HCT116 (cell line): ENCODE measurements around the gene GOLGA3. TPM values are rescaled to one million over a fixed set of nuclear protein-coding genes. Genes with fewer than 3 reads are reported as not detected.

ENCODE experiments used
- ATAC-seq: fragments of 200-7000 bp; cut with Tn5 transposase; 2 replicates; pipeline ENCODE4 v1.9.1; 2020; ENCODE audit warnings: mild to moderate bottlenecking, moderate library complexity
- BruUV-seq: library from RNA; stranded (reverse); fragments of 400-500 nt; replicated peaks from 2 replicates; lab custom pipeline; 2021; lab: Mats Ljungman, UMichigan
- CTCF ChIA-PET: fragments of 300-600 bp; sonication (Branson Sonifier 250); formaldehyde crosslinking; loops from one replicate; lab custom pipeline; 2021; ENCODE audit warnings: antibody characterized with exemption; lab: Charles Lee
- POLR2A ChIA-PET: fragments of 300-600, 350-600 bp; sonication (Branson Sonifier 250); formaldehyde crosslinking; loops from one replicate; lab custom pipeline; 2021; ENCODE audit warnings: antibody characterized with exemption; lab: Charles Lee
- RAD21 ChIA-PET, 2 experiments: fragments of 300-600 bp; sonication (Branson Sonifier 250); formaldehyde crosslinking; loops; one replicate each; lab custom pipeline; 2023; ENCODE audit warnings: low total read pairs in 2 of 2; ENCODE audit not compliant: uncharacterized antibody in 2 of 2, unreplicated experiment in 2 of 2, low non-redundant PET in 1 of 2; lab: Charles Lee
- DNase-seq: peaks from one replicate; pipeline ENCODE4 v3.0.0-alpha.2; 2010; ENCODE audit warnings: low read depth, low spot score
- H2AFZ ChIP-seq: fragments of 200-600 bp; shearing (Covaris generic), sonication (generic); 2 replicates; pipeline ENCODE4 v1.6.1; 2017; ENCODE audit warnings: low read depth, mixed run types, mixed read lengths, antibody characterized with exemption, low read length; ENCODE audit not compliant: poor library complexity, severe bottlenecking
- H3K27ac ChIP-seq: 2 replicates; pipeline ENCODE4 v1.5.1; 2012; ENCODE audit warnings: low read depth, low read length
- H3K27me3 ChIP-seq: fragments of 200-600 bp; sonication (generic); 2 replicates; pipeline ENCODE4 v1.6.1; 2016; ENCODE audit warnings: mixed run types, low read length, mixed read lengths; ENCODE audit not compliant: insufficient read depth
- H3K36me3 ChIP-seq, 2 experiments: fragments of 200-500 bp in 1 of 2; fragments of 200-600 bp in 1 of 2; sonication (Bioruptor generic) in 1 of 2; sonication (generic) in 1 of 2; 2 replicates each; pipeline versions ENCODE4 v1.5.1 to v1.6.1; 2014 to 2016; ENCODE audit warnings: low read length in 2 of 2, inconsistent platforms in 1 of 2, mixed read lengths in 1 of 2, mixed run types in 1 of 2; ENCODE audit not compliant: insufficient read depth in 2 of 2, control insufficient read depth in 1 of 2
- H3K4me1 ChIP-seq, 2 experiments: fragments of 200-600 bp in 1 of 2; sonication (generic) in 1 of 2; 2 replicates each; pipeline versions ENCODE4 v1.5.1 to v1.6.1; 2012 to 2017; ENCODE audit warnings: low read length in 2 of 2, inconsistent platforms in 1 of 2, mild to moderate bottlenecking in 1 of 2, mixed read lengths in 1 of 2, mixed run types in 1 of 2, moderate library complexity in 1 of 2; ENCODE audit not compliant: insufficient read depth in 2 of 2, control insufficient read depth in 1 of 2
- H3K4me2 ChIP-seq: fragments of 200-600 bp; sonication (generic); 2 replicates; pipeline ENCODE4 v1.6.1; 2017; ENCODE audit warnings: mixed run types, low read length, mixed read lengths
- H3K4me3 ChIP-seq, 2 experiments: fragments of 200-600 bp in 1 of 2; sonication (generic) in 1 of 2; replicated peaks in 1 of 2; 2 replicates each; pipeline ENCODE4 v1.5.1; 2011 to 2016; ENCODE audit warnings: low read length in 2 of 2, control low read depth in 1 of 2, low read depth in 1 of 2, mild to moderate bottlenecking in 1 of 2, mixed read lengths in 1 of 2, mixed run types in 1 of 2
- H3K79me2 ChIP-seq: fragments of 200-600 bp; sonication (generic); 2 replicates; pipeline ENCODE4 v1.6.1; 2017; ENCODE audit warnings: mild to moderate bottlenecking, mixed run types, low read length, moderate library complexity, mixed read lengths; ENCODE audit not compliant: insufficient read depth
- H3K9ac ChIP-seq: fragments of 200-600 bp; sonication (generic); 2 replicates; pipeline ENCODE4 v1.6.1; 2016; ENCODE audit warnings: low read length, mixed read lengths
- H3K9me2 ChIP-seq: fragments of 200-600 bp; sonication (generic), shearing (Covaris generic); 2 replicates; pipeline ENCODE4 v1.6.1; 2017; ENCODE audit warnings: mixed run types, mild to moderate bottlenecking, moderate library complexity; ENCODE audit not compliant: insufficient read depth
- H3K9me3 ChIP-seq, 2 experiments: fragments of 200-500 bp in 1 of 2; fragments of 200-600 bp in 1 of 2; sonication (Bioruptor generic) in 1 of 2; sonication (generic) in 1 of 2; 2 replicates each; pipeline ENCODE4 v1.6.1; 2014 to 2017; ENCODE audit warnings: low read length in 2 of 2, mixed read lengths in 2 of 2, inconsistent platforms in 1 of 2, low read depth in 1 of 2, mild to moderate bottlenecking in 1 of 2, mixed run types in 1 of 2, moderate library complexity in 1 of 2; ENCODE audit not compliant: control insufficient read depth in 1 of 2, insufficient read depth in 1 of 2
- H4K20me1 ChIP-seq: fragments of 200-600 bp; sonication (generic), shearing (Covaris generic); 2 replicates; pipeline ENCODE4 v1.6.1; 2017; ENCODE audit warnings: mixed run types, mild to moderate bottlenecking, moderate library complexity; ENCODE audit not compliant: insufficient read depth
- ATF3 ChIP-seq: IDR thresholded peaks from 2 replicates; pipeline ENCODE4 v1.6.1; 2012
- CTCF ChIP-seq, 3 experiments: fragments of 200-600 bp in 1 of 3; sonication (generic) in 1 of 3; IDR thresholded peaks in 2 of 3; conservative IDR thresholded peaks in 1 of 3; 2 replicates each; pipeline ENCODE4 v1.5.1; 2012 to 2017; ENCODE audit warnings: low read depth in 2 of 3, low read length in 2 of 3, antibody characterized with exemption in 1 of 3, borderline replicate concordance in 1 of 3, control low read depth in 1 of 3, mild to moderate bottlenecking in 1 of 3, mixed read lengths in 1 of 3, mixed run types in 1 of 3, moderate library complexity in 1 of 3; ENCODE audit not compliant: insufficient read depth in 1 of 3
- EGR1 ChIP-seq: IDR thresholded peaks from 2 replicates; pipeline ENCODE4 v1.6.1; 2012; ENCODE audit warnings: low read depth
- ELF1 ChIP-seq: IDR thresholded peaks from 2 replicates; pipeline ENCODE4 v1.6.1; 2012; ENCODE audit warnings: low read depth, borderline replicate concordance
- EZH2 ChIP-seq: fragments of 200-600 bp; sonication (generic); IDR thresholded peaks from 2 replicates; pipeline ENCODE4 v1.6.1; 2017; ENCODE audit warnings: antibody characterized with exemption, mixed run types
- FOSL1 ChIP-seq: IDR thresholded peaks from 2 replicates; pipeline ENCODE4 v1.6.1; 2012; ENCODE audit warnings: low read depth
- JUND ChIP-seq: IDR thresholded peaks from 2 replicates; pipeline ENCODE4 v1.6.1; 2012
- RAD21 ChIP-seq: IDR thresholded peaks from 2 replicates; pipeline ENCODE4 v1.6.1; 2012; ENCODE audit warnings: low read depth, mild to moderate bottlenecking
- SIN3A ChIP-seq: IDR thresholded peaks from 2 replicates; pipeline ENCODE4 v1.6.1; 2012; ENCODE audit warnings: low read depth
- TCF7L2 ChIP-seq: IDR thresholded peaks from 2 replicates; pipeline ENCODE4 v1.7.0; 2011; ENCODE audit warnings: borderline replicate concordance, inconsistent platforms; ENCODE audit not compliant: insufficient read depth, insufficient read length; ENCODE audit errors: extremely low read depth
- YY1 ChIP-seq: IDR thresholded peaks from 2 replicates; pipeline ENCODE4 v1.6.1; 2011; ENCODE audit warnings: low read length, low read depth, moderate library complexity, mild to moderate bottlenecking; ENCODE audit not compliant: insufficient replicate concordance; ENCODE audit errors: extremely low read depth
- ZFX ChIP-seq: fragments of 450-650 bp; IDR thresholded peaks from 2 replicates; pipeline ENCODE4 v1.6.1; 2017
- intact Hi-C: fragments of 100-400 bp; cut with micrococcal nuclease; formaldehyde crosslinking; loops from 2 replicates; pipeline ENCODE4 v1.10.0; 2022
- total RNA-seq: library from RNA; stranded (reverse); gene quantifications from one replicate; pipeline ENCODE4 v1.2.1, GENCODE V29; 2021; ENCODE audit not compliant: unreplicated experiment
- TF ChIP-seq, protein P1 (sequence below): IDR thresholded peaks from 2 replicates; pipeline ENCODE4 v1.6.1; 2012; ENCODE audit warnings: low read depth

Gene GOLGA3
- total RNA-seq, 1 experiment from 2014 or later, result 35.1 TPM

- Histone ChIP-seq H4K20me1 (0 out of 2 replicates have a peak, but pooled peaks cover 7% of the 10 kb centered on the region), H2AFZ (no peak overlapping the region), H3K79me2 (peaks cover 39% of the 10 kb centered on the region), H3K27me3 (no peaks in the 10 kb centered on the region), H3K36me3 (peaks cover 54 to 67% of the 10 kb centered on the region in 2 experiments), H3K27ac (no peak overlapping the region), H3K4me3 (no peak overlapping the region), H3K9ac (no peak overlapping the region), H3K4me1 (no peaks in the 10 kb centered on the region), H3K4me2 (no peak overlapping the region), H3K9me3 (no peaks in the 10 kb centered on the region), H3K9me2 (no peaks in the 10 kb centered on the region)
- RAD21 ChIA-PET, result no interaction called here
- TF ChIP-seq JUND (no peak), EGR1 (no peak), ZFX (no peak), FOSL1 (no peak)
- intact Hi-C loops, result no loop called here
- POLR2A ChIA-PET, result no interaction called here
- BruUV-seq, result no TSS peak
- CTCF ChIA-PET, result no interaction called here
- DNase-seq (no peak), ATAC-seq (no peak)
Observed at GRCh38 chr12:132740313-132740646, 88.4 kb downstream of the GOLGA3 start.

DNA sequence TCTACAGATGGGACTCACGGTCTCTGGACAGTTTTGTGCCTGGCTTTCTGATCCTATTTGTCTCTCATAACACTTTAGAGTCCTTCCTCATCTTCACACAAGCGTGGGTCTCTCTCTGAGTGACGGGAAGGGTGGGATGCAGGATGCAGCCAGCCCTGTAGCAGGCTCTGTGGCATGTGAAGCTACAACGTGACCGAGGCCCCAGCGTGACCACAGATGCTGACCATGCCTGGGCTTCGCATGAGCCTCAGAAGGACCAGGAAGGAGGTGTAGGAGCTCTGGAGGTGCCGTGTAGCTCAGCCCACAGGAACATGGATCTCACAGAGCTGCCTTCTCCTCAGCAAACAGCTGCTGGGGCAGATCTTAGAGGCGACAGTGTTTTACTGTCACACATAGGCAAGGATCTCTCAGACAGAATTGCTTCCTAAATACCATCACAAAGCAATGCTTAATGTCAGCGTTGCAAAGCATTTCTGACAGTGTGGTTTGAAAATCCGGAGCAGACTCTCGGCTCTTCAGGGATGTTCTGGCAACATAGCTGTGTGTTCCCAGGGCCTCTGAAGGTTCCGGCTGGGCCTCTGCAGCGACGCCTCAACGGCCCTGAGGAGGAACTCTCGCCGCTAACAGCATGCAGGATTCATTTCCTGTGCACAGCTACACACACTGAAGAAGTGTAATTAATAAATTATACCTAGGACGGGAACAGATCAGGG lies 88.9 kb downstream of the GOLGA3 start:
- no peak overlapping the region for H3K4me2 ChIP-seq
- H3K27ac ChIP-seq, result no peak overlapping the region
- peaks cover 56 to 67% of the 10 kb centered on the region in 2 experiments for H3K36me3 ChIP-seq
- ChIA-PET POLR2A (no interaction called here), RAD21 (no interaction called here), CTCF (no interaction called here)
- H3K9me2 ChIP-seq, result no peaks in the 10 kb centered on the region
- H3K4me1 ChIP-seq, result no peaks in the 10 kb centered on the region
- DNase-seq (no peak), ATAC-seq (no peak)
- no TSS peak for BruUV-seq
- H3K4me3 ChIP-seq, result no peak overlapping the region
- H3K9me3 ChIP-seq, result no peaks in the 10 kb centered on the region
- no peak overlapping the region for H2AFZ ChIP-seq
- 0 out of 2 replicates have a peak, but pooled peaks cover 7% of the 10 kb centered on the region for H4K20me1 ChIP-seq
- H3K27me3 ChIP-seq, result no peaks in the 10 kb centered on the region
- H3K9ac ChIP-seq, result no peak overlapping the region
- intact Hi-C loops, result no loop called here
- H3K79me2 ChIP-seq, result peaks cover 34% of the 10 kb centered on the region
- TF ChIP-seq JUND (no peak), YY1 (no peak), EZH2 (no peak), SIN3A (no peak), TCF7L2 (no peak), CTCF (IDR thresholded peaks at IDR 0.05 in 2 of 3, conservative IDR thresholded peaks at IDR 0.05 in 1 of 3; ENCODE audit: borderline replicate concordance in 1 of 3, insufficient read depth in 1 of 3, low read depth in 2 of 3, low read length in 2 of 3) (no peak), RAD21 (no peak), ZFX (no peak), EGR1 (no peak), ATF3 (no peak), ELF1 (no peak)
- TF ChIP-seq, protein P1, sequence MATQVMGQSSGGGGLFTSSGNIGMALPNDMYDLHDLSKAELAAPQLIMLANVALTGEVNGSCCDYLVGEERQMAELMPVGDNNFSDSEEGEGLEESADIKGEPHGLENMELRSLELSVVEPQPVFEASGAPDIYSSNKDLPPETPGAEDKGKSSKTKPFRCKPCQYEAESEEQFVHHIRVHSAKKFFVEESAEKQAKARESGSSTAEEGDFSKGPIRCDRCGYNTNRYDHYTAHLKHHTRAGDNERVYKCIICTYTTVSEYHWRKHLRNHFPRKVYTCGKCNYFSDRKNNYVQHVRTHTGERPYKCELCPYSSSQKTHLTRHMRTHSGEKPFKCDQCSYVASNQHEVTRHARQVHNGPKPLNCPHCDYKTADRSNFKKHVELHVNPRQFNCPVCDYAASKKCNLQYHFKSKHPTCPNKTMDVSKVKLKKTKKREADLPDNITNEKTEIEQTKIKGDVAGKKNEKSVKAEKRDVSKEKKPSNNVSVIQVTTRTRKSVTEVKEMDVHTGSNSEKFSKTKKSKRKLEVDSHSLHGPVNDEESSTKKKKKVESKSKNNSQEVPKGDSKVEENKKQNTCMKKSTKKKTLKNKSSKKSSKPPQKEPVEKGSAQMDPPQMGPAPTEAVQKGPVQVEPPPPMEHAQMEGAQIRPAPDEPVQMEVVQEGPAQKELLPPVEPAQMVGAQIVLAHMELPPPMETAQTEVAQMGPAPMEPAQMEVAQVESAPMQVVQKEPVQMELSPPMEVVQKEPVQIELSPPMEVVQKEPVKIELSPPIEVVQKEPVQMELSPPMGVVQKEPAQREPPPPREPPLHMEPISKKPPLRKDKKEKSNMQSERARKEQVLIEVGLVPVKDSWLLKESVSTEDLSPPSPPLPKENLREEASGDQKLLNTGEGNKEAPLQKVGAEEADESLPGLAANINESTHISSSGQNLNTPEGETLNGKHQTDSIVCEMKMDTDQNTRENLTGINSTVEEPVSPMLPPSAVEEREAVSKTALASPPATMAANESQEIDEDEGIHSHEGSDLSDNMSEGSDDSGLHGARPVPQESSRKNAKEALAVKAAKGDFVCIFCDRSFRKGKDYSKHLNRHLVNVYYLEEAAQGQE, result no peak
